Measurements from ENCODE around the gene VPS8.
A peak's percentile ranks its signal among the peaks of the same experiment; 100 is the strongest.

Gene VPS8, protein sequence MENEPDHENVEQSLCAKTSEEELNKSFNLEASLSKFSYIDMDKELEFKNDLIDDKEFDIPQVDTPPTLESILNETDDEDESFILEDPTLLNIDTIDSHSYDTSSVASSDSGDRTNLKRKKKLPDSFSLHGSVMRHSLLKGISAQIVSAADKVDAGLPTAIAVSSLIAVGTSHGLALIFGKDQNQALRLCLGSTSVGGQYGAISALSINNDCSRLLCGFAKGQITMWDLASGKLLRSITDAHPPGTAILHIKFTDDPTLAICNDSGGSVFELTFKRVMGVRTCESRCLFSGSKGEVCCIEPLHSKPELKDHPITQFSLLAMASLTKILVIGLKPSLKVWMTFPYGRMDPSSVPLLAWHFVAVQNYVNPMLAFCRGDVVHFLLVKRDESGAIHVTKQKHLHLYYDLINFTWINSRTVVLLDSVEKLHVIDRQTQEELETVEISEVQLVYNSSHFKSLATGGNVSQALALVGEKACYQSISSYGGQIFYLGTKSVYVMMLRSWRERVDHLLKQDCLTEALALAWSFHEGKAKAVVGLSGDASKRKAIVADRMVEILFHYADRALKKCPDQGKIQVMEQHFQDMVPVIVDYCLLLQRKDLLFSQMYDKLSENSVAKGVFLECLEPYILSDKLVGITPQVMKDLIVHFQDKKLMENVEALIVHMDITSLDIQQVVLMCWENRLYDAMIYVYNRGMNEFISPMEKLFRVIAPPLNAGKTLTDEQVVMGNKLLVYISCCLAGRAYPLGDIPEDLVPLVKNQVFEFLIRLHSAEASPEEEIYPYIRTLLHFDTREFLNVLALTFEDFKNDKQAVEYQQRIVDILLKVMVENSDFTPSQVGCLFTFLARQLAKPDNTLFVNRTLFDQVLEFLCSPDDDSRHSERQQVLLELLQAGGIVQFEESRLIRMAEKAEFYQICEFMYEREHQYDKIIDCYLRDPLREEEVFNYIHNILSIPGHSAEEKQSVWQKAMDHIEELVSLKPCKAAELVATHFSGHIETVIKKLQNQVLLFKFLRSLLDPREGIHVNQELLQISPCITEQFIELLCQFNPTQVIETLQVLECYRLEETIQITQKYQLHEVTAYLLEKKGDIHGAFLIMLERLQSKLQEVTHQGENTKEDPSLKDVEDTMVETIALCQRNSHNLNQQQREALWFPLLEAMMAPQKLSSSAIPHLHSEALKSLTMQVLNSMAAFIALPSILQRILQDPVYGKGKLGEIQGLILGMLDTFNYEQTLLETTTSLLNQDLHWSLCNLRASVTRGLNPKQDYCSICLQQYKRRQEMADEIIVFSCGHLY (N-terminal part only)

DNA sequence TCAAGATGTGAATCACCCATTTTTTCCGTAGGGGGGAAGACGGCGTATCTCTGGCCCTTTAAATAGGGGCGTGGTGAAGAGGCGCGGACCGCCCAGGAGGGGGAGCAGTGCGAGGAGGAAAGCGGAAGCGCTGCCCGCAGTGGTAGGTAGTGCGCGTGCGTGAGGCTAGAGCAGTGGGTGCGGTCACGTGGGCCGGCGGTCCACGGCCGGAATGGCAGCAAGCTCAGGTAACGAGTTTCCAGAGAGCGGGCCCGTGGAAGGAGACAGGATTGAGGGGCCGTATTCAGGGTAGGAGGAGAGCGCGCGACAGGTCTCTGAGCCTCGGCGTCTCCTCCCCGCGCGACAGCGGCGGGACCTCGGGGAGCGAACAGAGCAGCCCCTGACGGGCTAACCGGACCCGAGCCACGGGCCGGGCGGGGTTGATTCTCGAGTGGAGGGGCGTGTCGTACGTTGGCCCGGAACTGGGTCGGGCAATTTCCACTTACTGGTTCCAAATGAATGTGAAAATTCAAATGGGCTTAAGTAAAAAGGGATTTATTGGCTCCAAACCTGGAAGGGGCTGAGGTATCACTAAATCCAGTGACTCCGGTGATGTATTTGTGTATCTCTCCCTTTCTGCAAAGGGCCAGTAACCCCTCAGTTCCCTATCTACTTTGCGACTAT is at the start of gene VPS8:
VPS8 (plus strand) TSS at position 168 of the 663 bp plus-strand sequence. CDS start 12,467 bp downstream, outside the sequence.
- peak; percentile 89 to 97 for DNase-seq

- no peak for DNase-seq
These were observed 47.8 kb upstream of the VPS8 start for GRCh38 chr3:184764191-184764590.

DNA sequence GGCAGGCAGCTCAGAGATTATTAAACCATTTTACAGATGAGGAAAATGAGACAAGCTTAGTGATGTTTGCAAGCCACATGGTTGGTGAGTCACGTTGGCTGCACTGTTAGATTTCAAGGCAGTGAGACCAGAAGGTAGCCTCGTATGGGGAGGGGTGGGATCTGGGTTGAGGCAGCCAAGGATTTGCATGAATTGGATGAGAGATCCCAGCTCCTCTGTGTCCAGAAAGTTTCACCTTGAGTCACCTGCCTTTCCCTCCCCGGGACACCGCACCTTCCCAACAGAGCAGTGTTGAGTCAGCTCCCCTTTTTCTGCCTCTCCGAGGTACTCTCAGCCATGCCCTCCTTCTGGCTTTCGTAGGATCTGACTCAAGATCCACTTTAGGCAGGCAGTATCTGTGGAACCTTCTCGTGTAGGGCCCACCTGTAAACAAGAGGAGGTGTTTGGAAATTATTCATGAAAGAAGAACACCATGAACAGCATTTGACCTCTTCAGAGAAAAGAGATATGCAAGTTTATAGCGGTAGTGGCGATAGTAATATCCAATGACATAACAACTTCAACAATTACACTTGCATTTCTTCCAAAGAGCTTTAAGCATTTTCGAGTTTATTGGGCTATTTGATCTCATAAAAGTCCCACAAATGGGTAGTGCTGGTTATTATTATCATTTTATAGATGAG is 46.8 kb upstream of the VPS8 start:
- DNase-seq = no peak

DNA sequence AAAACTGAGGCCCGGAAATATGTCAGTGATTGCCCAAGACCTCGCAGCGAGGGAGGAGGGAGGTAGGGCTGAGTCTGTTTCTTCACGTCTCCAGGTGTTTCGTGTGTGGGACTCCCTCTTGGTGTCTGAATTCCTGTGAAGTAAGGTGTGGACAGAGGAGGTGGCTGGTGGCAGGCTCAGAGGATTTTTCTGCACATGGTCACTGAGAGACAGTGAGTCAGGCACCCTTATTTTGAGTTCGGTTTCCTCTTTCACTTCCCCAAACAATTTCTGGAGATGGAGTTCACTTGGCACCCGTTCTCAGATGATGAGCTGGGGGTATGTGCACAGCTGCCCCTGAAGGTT is 46.3 kb upstream of the VPS8 start:
- DNase-seq = no peak

DNA sequence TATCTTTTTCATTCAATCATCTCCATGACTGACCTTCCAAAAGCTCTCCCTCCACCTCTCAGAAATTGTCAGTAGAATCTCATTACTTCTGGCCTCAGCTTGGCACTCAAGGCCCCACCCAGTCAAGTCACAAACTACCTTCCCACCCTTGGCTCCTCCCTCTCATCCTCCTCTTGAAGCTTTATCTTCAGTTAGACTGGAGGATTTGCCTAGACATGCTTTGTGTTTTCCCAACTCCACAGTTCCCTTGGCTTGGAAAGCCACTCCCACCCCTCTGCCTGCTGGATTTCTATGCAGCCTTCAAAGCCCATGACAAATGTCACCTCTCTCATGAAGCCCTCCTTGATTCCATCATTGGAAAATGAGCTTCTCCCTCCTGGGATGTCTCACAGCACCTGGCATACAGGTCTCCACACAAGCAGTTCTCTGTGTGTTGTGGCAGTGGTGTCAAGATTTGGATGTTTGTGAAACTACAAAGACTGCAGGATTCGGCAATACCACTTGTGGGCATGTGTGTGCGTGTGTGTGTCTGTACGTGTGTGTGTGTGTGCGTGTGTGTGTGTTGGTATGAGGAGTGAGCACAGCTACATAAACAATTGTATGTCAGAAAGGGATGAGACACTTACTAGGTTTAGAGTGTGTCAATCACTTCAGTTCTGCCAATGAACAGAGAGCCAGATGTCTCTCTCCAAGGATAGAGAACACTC is 45.3 kb upstream of the VPS8 start:
- DNase-seq = no peak

DNA sequence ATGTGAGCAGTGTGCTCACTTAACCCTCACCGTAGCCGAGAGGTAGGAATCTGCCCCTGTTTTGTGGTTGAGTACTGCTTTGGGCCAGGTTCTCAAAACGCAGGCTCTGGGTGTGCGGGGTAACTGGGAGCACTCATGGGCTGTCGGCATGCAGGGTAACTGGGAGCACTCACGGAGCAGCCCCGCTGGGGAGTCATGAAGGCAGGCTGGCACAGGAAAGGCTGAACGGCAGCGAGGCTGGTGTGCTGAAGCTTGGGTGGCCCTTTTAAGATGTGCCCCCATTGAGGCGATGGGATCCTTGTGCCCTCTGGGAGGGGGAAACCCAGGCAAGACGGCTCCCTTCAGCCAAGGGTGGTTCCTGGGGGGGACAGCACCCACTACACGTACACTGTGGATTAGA is 44.6 kb upstream of the VPS8 start:
- DNase-seq = no peak

DNA sequence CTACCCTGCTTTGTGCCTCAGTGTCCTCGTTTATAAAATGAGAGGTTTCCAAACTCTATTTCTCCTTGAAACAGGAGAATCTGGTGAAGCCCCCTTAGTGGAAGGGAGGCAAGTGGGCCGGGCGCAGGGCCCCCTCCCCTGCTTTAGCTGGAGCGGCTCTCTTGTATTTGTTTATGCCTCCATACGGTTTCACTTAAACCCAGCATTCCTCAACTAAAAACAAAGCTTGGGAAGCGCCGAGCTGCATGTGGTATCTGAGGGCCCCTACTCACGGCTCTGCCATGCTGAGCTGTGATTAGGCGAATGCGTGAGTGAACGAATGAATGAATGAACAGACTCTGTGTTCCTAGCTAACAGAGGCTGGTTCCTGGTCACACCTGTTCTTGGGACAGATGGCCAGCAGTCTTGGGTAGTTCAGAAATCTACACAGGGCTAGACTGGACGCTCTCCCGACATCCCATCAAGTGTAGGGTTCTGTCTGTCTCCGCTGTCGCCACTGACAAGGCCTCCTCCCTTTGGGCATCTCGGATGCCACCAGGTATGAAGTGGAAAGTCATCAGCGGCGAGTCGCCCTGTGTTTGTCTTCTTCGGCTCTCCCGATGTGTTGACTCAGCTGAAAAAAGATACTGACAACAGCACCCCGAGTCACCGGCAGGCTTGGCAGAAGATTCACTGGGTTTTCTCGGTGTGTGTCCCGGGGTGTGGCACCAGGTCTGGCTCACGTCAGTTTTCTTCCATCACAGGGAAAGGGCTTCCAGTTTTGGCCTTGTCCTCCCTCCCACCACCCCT is 42.4 kb upstream of the VPS8 start:
- no peak for DNase-seq

GRCh38 chr3:184770541-184770940 is 41.4 kb upstream of the VPS8 start:
- no peak for DNase-seq

GRCh38 chr3:184771301-184772127 is 40.5 kb upstream of the VPS8 start:
- DNase-seq = no peak

GRCh38 chr3:184772667-184773272 is 39.2 kb upstream of the VPS8 start:
- no peak for DNase-seq

DNA sequence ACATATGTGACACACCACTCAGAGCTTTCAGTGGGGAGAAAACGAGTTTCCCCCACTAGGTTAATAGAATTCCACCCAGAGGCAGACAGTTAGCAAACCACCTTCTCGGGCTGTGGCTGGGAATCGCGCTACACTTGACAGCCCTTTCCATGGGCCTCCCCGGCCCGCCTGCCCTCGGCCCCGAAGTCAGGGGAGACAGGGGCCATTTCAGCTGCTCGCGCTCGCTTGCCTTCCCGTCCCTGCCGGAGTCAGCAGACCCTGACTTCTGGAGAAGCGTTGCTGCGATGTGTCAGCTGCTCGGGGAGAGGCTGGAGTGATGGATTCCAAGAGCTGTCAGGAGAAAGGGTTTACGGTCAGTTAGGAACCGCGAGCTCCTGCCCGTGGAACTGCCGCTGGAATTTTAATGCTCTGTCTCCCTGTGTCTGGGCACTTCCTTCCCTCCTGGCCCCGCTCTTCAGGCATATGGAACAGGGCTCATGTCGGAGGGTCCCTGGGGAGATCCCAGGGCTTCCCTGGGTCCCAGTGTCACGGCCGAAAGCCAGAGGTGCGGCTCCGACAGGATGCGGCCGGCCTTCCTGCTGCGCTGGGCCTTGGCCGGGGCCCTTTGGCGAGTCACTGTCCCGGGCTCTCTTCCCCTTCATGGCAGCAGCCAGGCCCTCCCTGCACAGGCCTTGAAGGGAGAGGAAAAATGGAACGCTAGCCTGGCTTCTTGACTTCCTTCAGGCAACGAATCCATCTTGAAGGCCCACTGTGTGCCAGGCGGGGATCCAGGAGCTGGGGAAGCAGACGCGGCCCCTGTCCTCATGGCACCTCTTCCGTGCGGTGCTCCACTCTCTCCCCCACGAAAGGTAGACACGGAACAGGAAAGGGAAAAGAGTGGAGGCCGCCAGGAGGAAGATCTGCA is 38.4 kb upstream of the VPS8 start:
- DNase-seq = no peak

GRCh38 chr3:184776916-184777315 is 35.0 kb upstream of the VPS8 start:
- no peak for DNase-seq

DNA sequence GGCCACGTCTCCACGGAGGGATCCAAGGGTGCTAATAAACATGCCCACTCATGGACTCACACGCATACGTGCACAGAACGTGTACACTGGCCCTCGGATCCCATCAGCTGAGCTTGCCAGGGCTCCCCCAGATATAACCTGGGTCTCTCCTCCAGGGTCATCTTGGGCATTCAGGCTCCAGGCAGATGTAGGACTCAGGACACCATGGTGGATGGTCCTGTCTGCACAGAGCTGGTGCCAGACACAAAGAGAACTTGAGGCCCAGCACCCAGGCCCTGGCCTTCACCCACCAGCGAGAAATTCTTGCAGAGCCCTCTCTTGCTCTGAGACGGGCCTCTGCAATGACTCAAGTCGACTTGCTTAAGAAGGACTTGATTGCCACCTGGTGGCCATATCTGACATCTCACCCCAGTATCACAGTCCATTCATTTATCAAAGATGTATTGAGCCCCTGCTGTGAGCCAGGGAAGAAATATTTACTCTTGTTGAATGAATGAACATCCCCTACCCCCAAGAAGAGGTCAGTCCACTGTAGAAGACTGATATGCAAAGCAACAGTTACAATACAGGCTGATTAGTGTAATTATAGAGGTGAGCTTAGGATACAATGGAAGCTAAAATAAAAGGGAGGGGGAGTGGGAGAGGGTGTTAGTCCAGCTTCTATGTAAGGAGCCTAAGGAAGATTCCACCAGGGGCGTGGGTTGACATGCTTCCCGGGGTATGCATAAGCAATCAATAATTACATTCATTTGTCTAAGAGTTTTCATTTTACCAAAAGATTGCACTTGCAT is 34.2 kb upstream of the VPS8 start:
- peak; percentile 85 to 89 for DNase-seq

- DNase-seq = no peak
These were observed 33.3 kb upstream of the VPS8 start for GRCh38 chr3:184778426-184779332.

DNA sequence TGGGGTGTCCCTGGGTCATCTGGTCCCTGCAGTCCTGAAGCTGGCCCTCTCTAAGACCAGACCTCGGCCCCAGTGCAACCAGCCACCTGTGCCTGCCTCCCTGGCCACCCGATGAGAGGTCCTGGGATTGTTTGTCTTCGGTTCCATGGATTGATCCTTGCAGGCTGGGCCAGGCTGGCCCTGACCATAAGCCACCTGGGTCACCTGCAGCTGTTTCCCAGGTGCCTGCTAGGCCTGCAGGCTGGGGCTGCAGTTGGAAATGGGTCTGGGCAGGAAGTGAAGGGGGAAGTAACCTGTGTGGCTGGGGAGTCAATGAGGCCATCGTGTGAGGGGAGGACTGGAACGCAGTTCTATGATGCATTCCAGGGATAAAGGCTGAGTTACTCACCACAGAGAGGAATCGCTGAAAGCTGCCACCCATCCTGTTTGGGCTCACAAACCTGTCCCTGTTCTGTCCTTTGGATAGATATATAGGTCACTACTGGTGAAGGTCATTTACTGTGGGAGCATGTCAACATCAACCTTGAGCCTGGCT is 30.9 kb upstream of the VPS8 start:
- no peak for DNase-seq

DNA sequence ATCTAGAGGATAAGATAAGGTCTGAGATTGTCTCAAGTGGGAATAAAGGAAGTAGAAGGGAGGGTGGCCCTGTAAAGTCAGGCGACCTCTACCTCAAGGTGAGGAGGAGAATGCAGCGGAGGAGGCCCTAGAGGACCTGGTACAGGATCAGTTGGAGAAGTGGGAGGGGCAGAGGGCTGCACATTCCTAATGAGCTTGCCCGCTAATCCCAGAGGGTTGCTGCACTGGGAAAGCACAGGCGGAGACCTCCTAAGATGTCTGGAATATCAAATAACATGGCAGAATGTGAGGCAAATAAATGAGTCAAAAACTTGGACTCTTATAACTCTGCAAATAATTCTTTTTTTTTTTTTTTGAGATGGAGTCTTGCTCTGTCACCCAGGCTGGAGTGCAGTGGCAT is 30.2 kb upstream of the VPS8 start:
- DNase-seq = no peak

All from NCI-H446 (cell line).